GM12878 (cell line): ENCODE measurements around the gene CENPX.

Experiments
- BMI1 ChIP-seq: fragments of 450-650 bp; IDR thresholded peaks from 2 replicates; pipeline ENCODE4 v1.6.1; 2016; ENCODE audit warnings: mild to moderate bottlenecking, moderate library complexity, borderline replicate concordance
- CBX5 ChIP-seq: sonication (generic); IDR thresholded peaks from 2 replicates; pipeline ENCODE4 v1.6.1; 2016; ENCODE audit warnings: low read depth, moderate library complexity, mild to moderate bottlenecking, inconsistent platforms
- DPF2 ChIP-seq: fragments of 450-650 bp; IDR thresholded peaks from 2 replicates; pipeline ENCODE4 v1.6.1; 2017; ENCODE audit warnings: mild to moderate bottlenecking
- EP300 ChIP-seq, 2 experiments: fragments of 150-350 bp in 1 of 2; IDR thresholded peaks; 2 replicates each; pipeline ENCODE4 v1.6.1; 2011 to 2012; ENCODE audit warnings: low read depth in 2 of 2, low read length in 2 of 2, borderline replicate concordance in 1 of 2, improper control_type of control experiment in 1 of 2, inconsistent platforms in 1 of 2; ENCODE audit not compliant: control insufficient read depth in 1 of 2
- NFXL1 ChIP-seq: fragments of 450-650 bp; IDR thresholded peaks from 2 replicates; pipeline ENCODE4 v1.6.1; 2017; ENCODE audit warnings: antibody characterized with exemption, mild to moderate bottlenecking, borderline replicate concordance
- NR2C2 ChIP-seq: IDR thresholded peaks from 2 replicates; pipeline ENCODE4 v1.6.1; 2011; ENCODE audit warnings: borderline replicate concordance, low read depth; ENCODE audit not compliant: control insufficient read depth, insufficient read length
- RFX5 ChIP-seq: IDR thresholded peaks from 2 replicates; pipeline ENCODE4 v1.6.1; 2011; ENCODE audit warnings: low read depth, low read length, improper control_type of control experiment
- YBX1 ChIP-seq: fragments of 450-650 bp; IDR thresholded peaks from 2 replicates; pipeline ENCODE4 v1.6.1; 2016; ENCODE audit warnings: antibody characterized with exemption
- YY1 ChIP-seq: IDR thresholded peaks from 2 replicates; pipeline ENCODE4 v1.6.1; 2011; ENCODE audit warnings: low read depth, mild to moderate bottlenecking, low read length
- ZNF24 ChIP-seq: fragments of 450-650 bp; IDR thresholded peaks from 2 replicates; pipeline ENCODE4 v1.6.1; 2017; ENCODE audit warnings: antibody characterized with exemption, mild to moderate bottlenecking
- TF ChIP-seq, protein P1 (sequence below): fragments of 450-650 bp; IDR thresholded peaks from 2 replicates; pipeline ENCODE4 v1.6.1; 2017; ENCODE audit warnings: mild to moderate bottlenecking, moderate library complexity
- TF ChIP-seq, protein P2 (sequence below): fragments of 450-650 bp; IDR thresholded peaks from 2 replicates; pipeline ENCODE4 v1.6.1; 2017; ENCODE audit warnings: mild to moderate bottlenecking

DNA sequence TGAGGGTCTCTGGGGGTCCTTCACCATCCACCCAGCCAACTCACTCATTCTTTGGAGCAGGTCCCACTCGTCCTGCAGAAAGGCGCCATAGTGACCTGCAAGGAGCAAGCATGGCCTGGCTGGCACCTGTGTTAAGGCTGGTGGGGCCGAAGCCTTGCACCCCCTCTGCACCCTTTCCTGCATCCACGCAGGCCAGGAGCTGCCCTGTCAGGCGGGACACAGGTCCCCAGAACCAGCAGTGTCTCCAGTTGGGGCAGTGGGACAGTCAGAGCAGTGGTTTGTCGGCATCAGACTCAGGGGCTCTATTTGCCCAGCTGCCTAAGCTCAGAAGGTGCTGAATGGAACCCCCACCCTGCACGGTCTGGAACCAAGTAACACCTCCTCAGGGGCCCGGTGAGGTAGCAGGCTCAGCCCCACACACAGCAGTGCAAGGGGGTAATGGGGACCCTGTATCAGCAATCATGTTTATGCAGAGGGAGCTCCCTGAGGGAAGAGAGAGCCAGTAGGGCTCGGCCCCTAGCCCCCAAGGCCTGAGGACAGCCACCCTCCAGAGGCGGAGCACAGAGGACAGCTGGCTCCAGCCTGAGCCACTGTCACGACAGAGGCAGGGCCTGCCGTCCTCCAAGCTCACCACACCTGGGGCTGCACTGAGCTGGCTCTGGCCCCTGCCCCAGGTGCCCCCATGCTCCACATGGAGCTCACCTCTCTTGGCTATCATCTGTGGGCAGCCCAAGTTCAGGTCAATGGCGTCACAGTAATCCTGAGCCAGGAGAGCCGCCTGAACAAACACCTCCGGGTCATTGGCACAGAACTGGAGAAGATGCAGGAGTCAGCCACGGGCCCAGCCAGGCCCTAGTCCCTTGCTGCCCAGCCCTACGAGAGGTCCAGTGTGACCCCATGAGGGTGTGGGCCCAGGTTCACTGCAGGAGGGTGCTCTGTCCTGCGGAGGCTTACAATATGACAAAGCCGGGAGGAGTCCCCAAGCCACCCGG lies 41.0 kb upstream of the CENPX start:
- TF ChIP-seq DPF2 (no peak), RFX5 (no peak), ZNF24 (no peak), YY1 (no peak), NR2C2 (no peak), YBX1 (no peak), NFXL1 (no peak), CBX5 (no peak), BMI1 (no peak), EP300 (IDR thresholded peaks at IDR 0.05; ENCODE audit: borderline replicate concordance in 1 of 2, control insufficient read depth in 1 of 2, low read depth in 2 of 2, low read length in 2 of 2) (no peak)
- TF ChIP-seq, protein P1, sequence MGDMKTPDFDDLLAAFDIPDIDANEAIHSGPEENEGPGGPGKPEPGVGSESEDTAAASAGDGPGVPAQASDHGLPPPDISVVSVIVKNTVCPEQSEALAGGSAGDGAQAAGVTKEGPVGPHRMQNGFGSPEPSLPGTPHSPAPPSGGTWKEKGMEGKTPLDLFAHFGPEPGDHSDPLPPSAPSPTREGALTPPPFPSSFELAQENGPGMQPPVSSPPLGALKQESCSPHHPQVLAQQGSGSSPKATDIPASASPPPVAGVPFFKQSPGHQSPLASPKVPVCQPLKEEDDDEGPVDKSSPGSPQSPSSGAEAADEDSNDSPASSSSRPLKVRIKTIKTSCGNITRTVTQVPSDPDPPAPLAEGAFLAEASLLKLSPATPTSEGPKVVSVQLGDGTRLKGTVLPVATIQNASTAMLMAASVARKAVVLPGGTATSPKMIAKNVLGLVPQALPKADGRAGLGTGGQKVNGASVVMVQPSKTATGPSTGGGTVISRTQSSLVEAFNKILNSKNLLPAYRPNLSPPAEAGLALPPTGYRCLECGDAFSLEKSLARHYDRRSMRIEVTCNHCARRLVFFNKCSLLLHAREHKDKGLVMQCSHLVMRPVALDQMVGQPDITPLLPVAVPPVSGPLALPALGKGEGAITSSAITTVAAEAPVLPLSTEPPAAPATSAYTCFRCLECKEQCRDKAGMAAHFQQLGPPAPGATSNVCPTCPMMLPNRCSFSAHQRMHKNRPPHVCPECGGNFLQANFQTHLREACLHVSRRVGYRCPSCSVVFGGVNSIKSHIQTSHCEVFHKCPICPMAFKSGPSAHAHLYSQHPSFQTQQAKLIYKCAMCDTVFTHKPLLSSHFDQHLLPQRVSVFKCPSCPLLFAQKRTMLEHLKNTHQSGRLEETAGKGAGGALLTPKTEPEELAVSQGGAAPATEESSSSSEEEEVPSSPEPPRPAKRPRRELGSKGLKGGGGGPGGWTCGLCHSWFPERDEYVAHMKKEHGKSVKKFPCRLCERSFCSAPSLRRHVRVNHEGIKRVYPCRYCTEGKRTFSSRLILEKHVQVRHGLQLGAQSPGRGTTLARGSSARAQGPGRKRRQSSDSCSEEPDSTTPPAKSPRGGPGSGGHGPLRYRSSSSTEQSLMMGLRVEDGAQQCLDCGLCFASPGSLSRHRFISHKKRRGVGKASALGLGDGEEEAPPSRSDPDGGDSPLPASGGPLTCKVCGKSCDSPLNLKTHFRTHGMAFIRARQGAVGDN: no peak
- TF ChIP-seq, protein P2, sequence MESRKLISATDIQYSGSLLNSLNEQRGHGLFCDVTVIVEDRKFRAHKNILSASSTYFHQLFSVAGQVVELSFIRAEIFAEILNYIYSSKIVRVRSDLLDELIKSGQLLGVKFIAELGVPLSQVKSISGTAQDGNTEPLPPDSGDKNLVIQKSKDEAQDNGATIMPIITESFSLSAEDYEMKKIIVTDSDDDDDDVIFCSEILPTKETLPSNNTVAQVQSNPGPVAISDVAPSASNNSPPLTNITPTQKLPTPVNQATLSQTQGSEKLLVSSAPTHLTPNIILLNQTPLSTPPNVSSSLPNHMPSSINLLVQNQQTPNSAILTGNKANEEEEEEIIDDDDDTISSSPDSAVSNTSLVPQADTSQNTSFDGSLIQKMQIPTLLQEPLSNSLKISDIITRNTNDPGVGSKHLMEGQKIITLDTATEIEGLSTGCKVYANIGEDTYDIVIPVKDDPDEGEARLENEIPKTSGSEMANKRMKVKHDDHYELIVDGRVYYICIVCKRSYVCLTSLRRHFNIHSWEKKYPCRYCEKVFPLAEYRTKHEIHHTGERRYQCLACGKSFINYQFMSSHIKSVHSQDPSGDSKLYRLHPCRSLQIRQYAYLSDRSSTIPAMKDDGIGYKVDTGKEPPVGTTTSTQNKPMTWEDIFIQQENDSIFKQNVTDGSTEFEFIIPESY: no peak
